ENCODE measurements around the gene CNTNAP4. TPM values are rescaled to one million over a fixed set of nuclear protein-coding genes. Genes with fewer than 3 reads are reported as not detected.

CNTNAP4 gene
- polyA plus RNA-seq, 1 donor from 2014 or later = 75.8 TPM

GRCh38 chr16:76461836-76462235 lies 184.6 kb downstream of the CNTNAP4 start:
- Histone ChIP-seq H3K27me3 (ENCODE audit: insufficient read depth, low read depth, low read length) (no peaks in the 10 kb centered on the region), H3K36me3 (ENCODE audit: insufficient read depth, low read length) (no peaks in the 10 kb centered on the region), H3K4me2 (ENCODE audit: low read length) (no peak overlapping the region), H3K4me3 (ENCODE audit: low read length) (no peak overlapping the region), H3K9ac (ENCODE audit: low read length) (no peak overlapping the region), H4K20me1 (ENCODE audit: insufficient read depth) (no peaks in the 10 kb centered on the region), H3K9me2 (ENCODE audit: insufficient read depth, low read length) (no peaks in the 10 kb centered on the region), H3K9me3 (ENCODE audit: low read length) (no peaks in the 10 kb centered on the region), H3K79me2 (replicated peaks; ENCODE audit: insufficient read depth, low read length) (no peaks in the 10 kb centered on the region), H3K27ac (ENCODE audit: low read length) (no peak overlapping the region), H3F3A (ENCODE audit: insufficient read depth, low read length, poor library complexity, severe bottlenecking) (peaks cover 7% of the 10 kb centered on the region), H2AFZ (ENCODE audit: low read depth, low read length) (no peak overlapping the region)
- TF ChIP-seq SMC3 (conservative IDR thresholded peaks at IDR 0.05; ENCODE audit: poor library complexity) = no peak
- no peak for TF ChIP-seq RAD21 (conservative IDR thresholded peaks at IDR 0.05)
- no peak for TF ChIP-seq MXI1 (conservative IDR thresholded peaks at IDR 0.05; ENCODE audit: poor library complexity, severe bottlenecking)
- TF ChIP-seq EP300 (conservative IDR thresholded peaks at IDR 0.05; ENCODE audit: poor library complexity, severe bottlenecking) = no peak
- TF ChIP-seq REST (IDR thresholded peaks at IDR 0.05; ENCODE audit: borderline replicate concordance) = no peak
- TF ChIP-seq POLR2AphosphoS5 (IDR thresholded peaks at IDR 0.05) = no peak
- no peak for TF ChIP-seq EZH2 (IDR thresholded peaks at IDR 0.05; ENCODE audit: borderline replicate concordance, insufficient read depth, low read length, poor library complexity, severe bottlenecking)

GRCh38 chr16:76464955-76465620 lies 187.9 kb downstream of the CNTNAP4 start:
- Histone ChIP-seq H3K27ac (ENCODE audit: low read length) (peak overlapping the region; percentile 80), H3K27me3 (ENCODE audit: insufficient read depth, low read depth, low read length) (no peaks in the 10 kb centered on the region), H3F3A (ENCODE audit: insufficient read depth, low read length, poor library complexity, severe bottlenecking) (peaks cover 7% of the 10 kb centered on the region), H3K79me2 (replicated peaks; ENCODE audit: insufficient read depth, low read length) (no peaks in the 10 kb centered on the region), H3K36me3 (ENCODE audit: insufficient read depth, low read length) (no peaks in the 10 kb centered on the region), H2AFZ (ENCODE audit: low read depth, low read length) (no peak overlapping the region), H3K4me2 (ENCODE audit: low read length) (peak overlapping the region; percentile 36), H3K4me3 (ENCODE audit: low read length) (peak overlapping the region; percentile 16), H4K20me1 (ENCODE audit: insufficient read depth) (no peaks in the 10 kb centered on the region), H3K9ac (ENCODE audit: low read length) (peak overlapping the region; percentile 8), H3K9me3 (ENCODE audit: low read length) (no peaks in the 10 kb centered on the region), H3K9me2 (ENCODE audit: insufficient read depth, low read length) (no peaks in the 10 kb centered on the region)
- TF ChIP-seq EP300 (conservative IDR thresholded peaks at IDR 0.05; ENCODE audit: poor library complexity, severe bottlenecking) = peak; percentile 89
- TF ChIP-seq CTCF (IDR thresholded peaks at IDR 0.05; ENCODE audit: poor library complexity, severe bottlenecking) = no peak
- no peak for TF ChIP-seq EZH2 (IDR thresholded peaks at IDR 0.05; ENCODE audit: borderline replicate concordance, insufficient read depth, low read length, poor library complexity, severe bottlenecking)
- TF ChIP-seq MXI1 (conservative IDR thresholded peaks at IDR 0.05; ENCODE audit: poor library complexity, severe bottlenecking) = no peak
- TF ChIP-seq POLR2AphosphoS5 (IDR thresholded peaks at IDR 0.05) = peak; percentile 77
- TF ChIP-seq RAD21 (conservative IDR thresholded peaks at IDR 0.05) = no peak
- peak; percentile 15 for TF ChIP-seq SMC3 (conservative IDR thresholded peaks at IDR 0.05; ENCODE audit: poor library complexity)
- TF ChIP-seq REST (IDR thresholded peaks at IDR 0.05; ENCODE audit: borderline replicate concordance) = peak; percentile 96

Data from neural cell (in vitro differentiated cells).